Suprapubic skin (tissue), 4 donors: ENCODE measurements around the gene NEU4. TPM values are rescaled to one million over a fixed set of nuclear protein-coding genes. Genes with fewer than 3 reads are reported as not detected.
"Not testable (repeated sequence)": the region's sequence is repeated elsewhere in the genome, so short reads cannot be mapped to it uniquely, and the experiment has no call there.

Experiments used
- DNase-seq, 2 donors: peaks; one replicate each; pipeline ENCODE4 v3.0.0-alpha.2; 2019; ENCODE audit warnings: low spot score in 2 of 2
- H3K27ac ChIP-seq: fragments of 200-600 bp; sonication (generic); one replicate; pipeline ENCODE4 v1.5.1; 2019
- H3K27me3 ChIP-seq: fragments of 200-600 bp; sonication (generic); one replicate; pipeline ENCODE4 v1.5.1; 2019
- H3K36me3 ChIP-seq: fragments of 200-600 bp; sonication (generic); one replicate; pipeline ENCODE4 v1.5.1; 2019
- H3K4me1 ChIP-seq: fragments of 200-600 bp; sonication (generic); one replicate; pipeline ENCODE4 v1.5.1; 2019
- H3K4me3 ChIP-seq: fragments of 200-600 bp; sonication (generic); one replicate; pipeline ENCODE4 v1.5.1; 2019; ENCODE audit warnings: mild to moderate bottlenecking
- H3K9me3 ChIP-seq: fragments of 200-600 bp; sonication (generic); one replicate; pipeline ENCODE4 v1.5.1; 2019
- EP300 ChIP-seq: sonication (generic); formaldehyde crosslinking; IDR thresholded peaks from one replicate; pipeline ENCODE4 v1.6.1; 2017; ENCODE audit warnings: antibody characterized with exemption
- POLR2A ChIP-seq, 2 donors: fragments of 450-650 bp; IDR thresholded peaks; one replicate each; pipeline ENCODE4 v1.6.1; 2017; ENCODE audit warnings: antibody characterized with exemption in 2 of 2, mild to moderate bottlenecking in 2 of 2, moderate library complexity in 2 of 2
- POLR2AphosphoS5 ChIP-seq, 3 donors: sonication (generic); formaldehyde crosslinking; IDR thresholded peaks; one replicate each; pipeline ENCODE4 v1.6.1; 2017; ENCODE audit warnings: antibody characterized with exemption in 3 of 3
- WGBS: methylation state at CpG from one replicate; pipeline ENCODE4 v1.1.5; 2018; 5-methylcytosine and 5-hydroxymethylcytosine counted together
- total RNA-seq, 4 donors: library from RNA; depleted of rRNA; stranded (reverse); fragments of >200 nt; gene quantifications; one replicate each; pipeline ENCODE4 v1.1.0, GENCODE V29; 2016
- TF ChIP-seq, protein P1 (sequence below), 2 donors: fragments of 200-600 bp in 1 of 2; fragments of 450-650 bp in 1 of 2; sonication (generic) in 1 of 2; IDR thresholded peaks; one replicate each; pipeline ENCODE4 v1.5.1; 2016 to 2019; ENCODE audit warnings: antibody characterized with exemption in 2 of 2, mild to moderate bottlenecking in 1 of 2, moderate library complexity in 1 of 2

Gene NEU4
- total RNA-seq, 4 donors from 2014 or later, result 0.21 to 0.70 TPM; not detected in 2

DNA sequence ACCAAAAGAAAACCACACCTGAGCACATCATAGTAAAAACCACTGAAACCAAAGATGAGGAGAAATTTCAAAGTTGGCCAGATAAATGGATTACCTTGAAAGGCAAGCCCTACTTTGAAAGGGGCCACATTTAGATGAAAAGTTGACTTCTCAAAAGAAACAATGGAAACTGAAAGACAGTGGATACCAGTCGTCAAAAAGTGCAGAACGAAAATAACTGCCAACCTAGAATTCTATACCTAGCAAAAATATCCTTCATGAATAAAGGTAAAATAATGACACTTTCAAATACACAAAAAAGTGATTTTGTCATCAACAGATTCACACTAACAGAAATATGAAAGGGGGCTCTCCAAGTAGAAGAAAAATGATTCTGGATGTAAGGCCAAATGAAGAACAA lies 18.4 kb downstream of the NEU4 start:
- Histone ChIP-seq H3K9me3 (peaks cover 8% of the 10 kb centered on the region), H3K27ac (no peak overlapping the region), H3K27me3 (peaks cover 13% of the 10 kb centered on the region), H3K4me1 (no peaks in the 10 kb centered on the region), H3K4me3 (no peak overlapping the region), H3K36me3 (no peaks in the 10 kb centered on the region)
- no peak for TF ChIP-seq POLR2A (IDR thresholded peaks at IDR 0.05)
- no peak for TF ChIP-seq EP300
- no peak for TF ChIP-seq POLR2AphosphoS5 (IDR thresholded peaks at IDR 0.05)
- TF ChIP-seq, protein P1, sequence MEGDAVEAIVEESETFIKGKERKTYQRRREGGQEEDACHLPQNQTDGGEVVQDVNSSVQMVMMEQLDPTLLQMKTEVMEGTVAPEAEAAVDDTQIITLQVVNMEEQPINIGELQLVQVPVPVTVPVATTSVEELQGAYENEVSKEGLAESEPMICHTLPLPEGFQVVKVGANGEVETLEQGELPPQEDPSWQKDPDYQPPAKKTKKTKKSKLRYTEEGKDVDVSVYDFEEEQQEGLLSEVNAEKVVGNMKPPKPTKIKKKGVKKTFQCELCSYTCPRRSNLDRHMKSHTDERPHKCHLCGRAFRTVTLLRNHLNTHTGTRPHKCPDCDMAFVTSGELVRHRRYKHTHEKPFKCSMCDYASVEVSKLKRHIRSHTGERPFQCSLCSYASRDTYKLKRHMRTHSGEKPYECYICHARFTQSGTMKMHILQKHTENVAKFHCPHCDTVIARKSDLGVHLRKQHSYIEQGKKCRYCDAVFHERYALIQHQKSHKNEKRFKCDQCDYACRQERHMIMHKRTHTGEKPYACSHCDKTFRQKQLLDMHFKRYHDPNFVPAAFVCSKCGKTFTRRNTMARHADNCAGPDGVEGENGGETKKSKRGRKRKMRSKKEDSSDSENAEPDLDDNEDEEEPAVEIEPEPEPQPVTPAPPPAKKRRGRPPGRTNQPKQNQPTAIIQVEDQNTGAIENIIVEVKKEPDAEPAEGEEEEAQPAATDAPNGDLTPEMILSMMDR (IDR thresholded peaks at IDR 0.05), result no peak
- 85% methylated on average over 2 of the region's 2 CpGs for WGBS
- DNase-seq, result no peak

DNA sequence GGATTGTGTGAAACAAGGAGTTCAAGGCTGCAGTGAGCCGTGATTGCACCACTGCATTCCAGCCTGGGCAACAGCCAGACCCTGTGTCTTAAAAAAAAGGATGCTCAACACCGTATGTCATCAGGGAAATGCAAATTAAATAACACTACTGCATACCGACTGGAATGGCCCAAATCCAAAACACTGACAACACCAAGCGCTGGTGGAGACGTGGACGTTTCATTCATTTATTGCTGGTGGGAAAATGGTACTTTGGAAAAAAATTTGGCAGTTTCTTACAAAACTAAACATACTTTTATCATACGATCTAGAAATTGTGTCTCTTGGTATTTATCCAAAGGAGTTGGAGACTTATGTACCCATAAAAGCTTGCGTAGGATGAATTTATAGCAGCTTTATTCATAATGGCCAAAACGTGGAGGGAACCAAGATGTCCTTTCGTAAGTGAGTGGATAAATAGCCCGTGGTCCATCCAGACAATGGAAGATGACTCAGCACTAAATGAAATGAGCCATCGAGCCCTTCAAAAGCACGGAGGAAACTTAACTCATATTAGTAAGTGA lies 24.2 kb downstream of the NEU4 start:
- H3K4me1 ChIP-seq, result no peaks in the 10 kb centered on the region
- TF ChIP-seq, protein P1 (IDR thresholded peaks at IDR 0.05), result no peak
- no peak for TF ChIP-seq POLR2AphosphoS5 (IDR thresholded peaks at IDR 0.05)
- TF ChIP-seq EP300, result no peak
- no peak for TF ChIP-seq POLR2A (IDR thresholded peaks at IDR 0.05)
- H3K27ac ChIP-seq, result no peak overlapping the region
- no peaks in the 10 kb centered on the region for H3K36me3 ChIP-seq
- H3K4me3 ChIP-seq, result no peak overlapping the region
- WGBS, result 33% methylated on average over 13 of the region's 13 CpGs
- H3K9me3 ChIP-seq, result no peaks in the 10 kb centered on the region
- peak in 1 of 2 donors; percentile 56 for DNase-seq
- H3K27me3 ChIP-seq, result peaks cover 16% of the 10 kb centered on the region

DNA sequence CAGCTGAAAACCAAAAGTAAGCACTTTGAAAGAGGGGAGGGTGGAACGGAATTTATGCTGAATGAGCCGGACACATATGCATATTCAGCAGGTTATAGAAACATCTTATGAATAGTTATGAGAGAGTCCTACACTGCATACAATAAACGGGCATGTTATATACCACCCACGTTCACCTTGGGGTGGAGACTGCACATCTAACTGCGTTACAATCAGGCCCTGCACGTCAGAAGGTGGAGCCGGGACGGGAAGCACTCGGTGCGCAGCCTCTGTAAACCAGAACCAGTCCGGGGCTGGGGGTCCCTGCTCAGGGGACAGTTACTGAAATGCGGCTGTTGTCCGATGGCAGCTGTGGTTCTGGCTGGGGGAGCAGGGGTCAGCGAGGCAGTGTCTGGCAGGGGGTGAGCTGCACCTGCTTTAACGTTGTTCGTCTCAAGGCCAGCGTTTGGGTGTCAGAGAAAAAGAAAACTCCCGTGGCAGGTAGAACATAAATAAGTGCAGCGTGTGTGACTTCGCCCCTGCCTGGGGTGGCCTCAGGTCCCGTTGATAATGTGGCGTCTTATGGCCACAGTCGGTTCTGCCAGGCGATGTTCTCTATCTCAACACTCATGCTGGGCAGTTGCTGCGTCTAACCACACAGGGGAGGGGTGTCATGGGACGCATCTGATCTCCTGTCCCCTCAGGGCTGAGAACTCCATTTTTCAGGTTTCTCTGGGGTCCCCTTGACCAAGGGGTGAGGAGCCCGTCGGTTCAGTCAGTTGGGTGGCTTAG lies 24.9 kb downstream of the NEU4 start:
- peaks cover 16% of the 10 kb centered on the region for H3K27me3 ChIP-seq
- not testable (repeated sequence) for H3K27ac ChIP-seq, H3K4me3 ChIP-seq, H3K4me1 ChIP-seq, H3K36me3 ChIP-seq, H3K9me3 ChIP-seq
- 81% methylated on average over 28 of the region's 28 CpGs for WGBS
- DNase-seq, result peak in 1 of 2 donors; percentile 44

DNA sequence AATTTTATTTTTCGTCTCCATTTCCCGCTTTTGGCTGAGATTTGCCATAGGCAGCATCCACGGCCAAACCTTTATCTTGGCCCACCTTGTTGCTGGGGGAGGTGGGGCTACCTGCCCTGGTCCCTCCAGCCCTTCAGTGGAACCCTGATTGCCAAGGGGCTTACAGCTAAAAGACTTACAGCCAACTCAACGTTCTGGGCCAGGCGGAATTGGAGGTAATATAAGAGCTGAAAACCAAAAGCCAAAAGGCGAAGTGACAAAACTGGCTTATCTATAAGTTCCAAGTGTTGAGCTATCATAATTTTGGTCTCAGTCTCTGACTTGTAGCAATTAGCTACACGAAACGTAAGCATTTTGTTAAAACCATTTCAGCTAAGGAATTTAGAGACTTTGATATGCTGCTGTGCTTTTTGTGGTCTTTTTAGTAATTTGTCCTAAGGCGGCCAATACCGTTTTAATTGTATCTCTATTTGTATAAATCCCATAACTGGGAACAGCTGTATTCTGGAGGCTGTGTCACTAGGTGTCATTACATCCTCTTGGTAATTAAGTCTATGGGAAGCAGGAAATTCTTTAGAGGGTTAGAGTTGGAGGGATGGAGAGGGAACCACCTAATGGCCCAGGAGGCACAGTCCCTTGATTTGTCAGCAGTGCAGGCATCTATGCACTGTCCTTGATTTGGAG lies 25.7 kb downstream of the NEU4 start:
- 86% methylated on average over 10 of the region's 10 CpGs for WGBS
- H3K27me3 ChIP-seq, result peaks cover 16% of the 10 kb centered on the region
- no peak for DNase-seq
- TF ChIP-seq POLR2A (IDR thresholded peaks at IDR 0.05), result no peak
- no peak for TF ChIP-seq EP300
- TF ChIP-seq POLR2AphosphoS5 (IDR thresholded peaks at IDR 0.05), result no peak
- TF ChIP-seq, protein P1 (IDR thresholded peaks at IDR 0.05), result no peak
- H3K4me3 ChIP-seq, result no peak overlapping the region
- no peaks in the 10 kb centered on the region for H3K4me1 ChIP-seq
- H3K27ac ChIP-seq, result no peak overlapping the region
- no peaks in the 10 kb centered on the region for H3K9me3 ChIP-seq
- no peaks in the 10 kb centered on the region for H3K36me3 ChIP-seq

DNA sequence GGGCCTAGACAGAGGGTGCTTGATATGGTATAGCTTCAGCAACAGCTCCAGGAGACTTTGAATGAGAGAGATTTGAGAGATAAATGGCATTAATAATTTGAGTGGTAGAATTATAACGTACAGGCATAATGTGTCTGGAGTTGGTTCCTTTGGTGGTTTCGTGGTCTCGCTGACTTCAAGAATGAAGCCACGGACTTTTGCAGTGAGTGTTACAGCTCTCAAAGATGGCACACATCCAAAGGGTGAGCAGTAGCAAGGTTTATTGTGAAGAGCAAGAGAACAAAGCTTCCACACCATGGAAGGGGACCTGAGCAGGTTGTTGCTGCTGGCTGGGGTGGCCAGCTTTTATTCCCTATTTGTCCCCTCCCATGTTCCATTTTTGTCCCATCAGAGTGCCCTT lies 26.6 kb downstream of the NEU4 start:
- WGBS, result 75% methylated on average over 4 of the region's 4 CpGs
- no peaks in the 10 kb centered on the region for H3K4me1 ChIP-seq

More for the DNA sequence above, 26.6 kb downstream of the NEU4 start:
- Histone ChIP-seq H3K36me3 (no peaks in the 10 kb centered on the region), H3K4me3 (no peak overlapping the region), H3K9me3 (no peaks in the 10 kb centered on the region), H3K27ac (no peak overlapping the region), H3K27me3 (peaks cover 16% of the 10 kb centered on the region)
- TF ChIP-seq, protein P1 (IDR thresholded peaks at IDR 0.05), result no peak
- TF ChIP-seq POLR2AphosphoS5 (IDR thresholded peaks at IDR 0.05), result no peak
- TF ChIP-seq POLR2A (IDR thresholded peaks at IDR 0.05), result no peak
- no peak for TF ChIP-seq EP300
- no peak for DNase-seq
